ENCODE data around the gene TRUB2. TPM values are rescaled to one million over a fixed set of nuclear protein-coding genes. Genes with fewer than 3 reads are reported as not detected.

TRUB2 gene
- total RNA-seq, 1 experiment from 2014 or later, result 69.8 TPM

DNA sequence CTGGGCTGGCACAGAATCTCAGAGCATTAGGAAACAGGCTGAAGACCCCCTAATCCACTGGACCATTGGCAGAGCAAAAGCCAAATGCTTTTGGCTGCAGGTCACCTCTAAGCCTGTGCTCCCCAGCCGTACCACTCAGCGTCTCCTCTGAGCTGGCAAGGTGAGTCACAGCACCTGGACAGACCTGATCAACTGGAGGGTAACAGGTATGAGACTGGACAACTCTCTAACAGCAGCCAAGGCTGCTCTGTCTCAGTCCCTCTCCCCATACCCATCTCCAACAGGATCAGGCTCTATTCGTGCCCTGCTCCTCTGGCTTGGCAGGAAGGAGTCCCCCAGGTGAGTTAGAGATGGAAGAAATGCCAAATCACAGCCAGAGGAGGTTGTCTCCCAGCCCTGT, 51.1 kb downstream of the TRUB2 start:
- peak; percentile 24 for DNase-seq (ENCODE audit: low spot score)

DNA sequence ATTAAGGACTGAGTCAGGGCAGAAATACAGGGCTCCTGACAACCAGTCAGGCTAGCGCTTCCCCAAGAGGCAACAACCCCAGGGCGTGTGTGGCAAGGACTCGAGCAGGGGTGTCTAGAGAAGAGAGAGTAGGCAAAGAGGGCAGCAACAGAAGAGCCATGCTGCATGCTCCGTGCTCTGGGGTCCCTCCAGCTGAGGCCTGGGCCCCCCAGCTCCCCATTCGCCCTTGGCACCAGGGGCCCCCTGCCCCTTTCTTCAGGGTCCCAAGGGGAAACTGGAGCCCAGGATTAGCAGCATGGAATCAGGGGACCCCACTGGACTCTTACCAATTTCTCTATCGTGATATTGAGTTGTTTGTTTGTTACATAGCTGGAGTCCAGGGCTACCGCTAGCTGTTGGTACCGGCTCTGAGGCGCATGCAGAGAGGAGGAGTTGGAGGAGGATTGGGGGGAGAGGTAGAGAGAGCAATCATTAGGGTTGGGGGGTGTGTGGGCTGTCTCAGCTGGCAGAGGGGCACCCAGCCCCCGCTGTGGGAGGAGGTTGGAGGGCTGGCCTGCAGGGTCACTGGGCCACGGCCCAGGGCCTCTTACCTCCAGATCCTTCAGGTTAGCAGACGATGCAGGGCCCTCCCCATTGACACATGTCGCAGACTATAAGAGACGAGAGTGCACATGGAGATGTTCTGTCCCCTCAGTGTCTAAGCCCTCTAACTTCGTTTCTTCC, 55.2 kb downstream of the TRUB2 start:
- no peak for DNase-seq (ENCODE audit: low spot score)

DNA sequence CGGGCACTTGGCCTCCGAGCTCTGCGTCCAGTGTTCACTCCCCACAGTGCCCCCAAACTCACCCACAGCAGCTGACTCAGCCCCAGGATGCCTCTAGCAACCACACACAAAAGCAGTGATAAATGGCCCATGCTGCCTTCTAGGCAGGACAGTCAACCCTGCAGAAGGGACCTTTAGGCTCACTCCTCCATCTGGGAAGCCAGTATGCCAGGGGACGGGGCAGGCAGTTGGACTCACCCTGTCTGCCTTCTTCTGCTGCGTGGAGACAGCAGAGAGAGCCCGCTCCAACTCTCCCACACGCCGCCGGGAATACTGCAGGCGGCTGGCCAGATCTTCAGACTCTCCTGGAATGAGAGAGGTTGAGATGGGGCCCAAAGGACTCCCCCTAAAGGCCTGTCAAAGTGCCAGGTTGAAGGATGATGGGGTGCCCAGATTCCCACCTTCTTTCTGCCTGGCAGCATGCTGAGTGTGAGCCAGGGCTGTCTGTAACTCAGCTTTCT, 56.8 kb downstream of the TRUB2 start:
- DNase-seq (ENCODE audit: low spot score), result no peak

DNA sequence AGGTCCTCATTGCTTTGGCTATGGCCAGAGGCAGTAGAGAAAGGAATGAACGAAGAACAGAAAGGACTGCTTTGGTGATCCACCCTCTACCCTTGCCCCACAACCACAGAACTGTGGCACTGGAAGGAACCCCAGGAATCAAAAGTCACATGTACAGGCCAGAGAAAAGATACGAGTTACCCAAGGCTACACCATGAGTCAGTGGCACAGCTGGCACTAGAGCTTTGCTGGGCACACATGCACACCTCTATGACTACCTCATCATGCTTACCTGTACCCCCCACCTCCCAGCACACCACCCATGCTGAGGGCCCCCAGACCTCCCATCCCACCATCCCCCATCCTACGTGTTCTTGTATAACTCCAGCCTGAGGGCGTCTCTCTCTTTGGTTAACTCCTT, 59.6 kb downstream of the TRUB2 start:
- DNase-seq (ENCODE audit: low spot score), result no peak

DNA sequence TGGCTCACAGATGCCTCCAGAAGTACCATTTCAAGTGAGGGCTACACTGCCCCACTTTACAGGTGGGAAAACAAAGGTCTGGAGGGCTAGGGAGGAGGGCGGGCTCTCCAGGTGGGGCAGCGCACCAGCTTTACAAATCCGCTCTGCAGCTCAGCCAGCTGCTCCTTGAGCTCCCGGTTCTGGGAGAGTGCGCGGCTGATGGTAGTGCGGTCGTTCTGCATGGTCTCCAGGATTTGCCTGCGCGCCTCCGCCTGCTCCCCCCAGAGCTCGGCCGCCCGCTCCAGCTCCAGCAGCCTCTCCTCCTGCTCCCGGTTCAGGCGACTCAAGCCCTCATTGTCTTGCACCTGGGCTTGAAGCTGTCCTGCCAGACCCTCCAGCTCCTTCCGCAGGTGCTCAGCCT, 61.9 kb downstream of the TRUB2 start:
- no peak for DNase-seq (ENCODE audit: low spot score)

DNA sequence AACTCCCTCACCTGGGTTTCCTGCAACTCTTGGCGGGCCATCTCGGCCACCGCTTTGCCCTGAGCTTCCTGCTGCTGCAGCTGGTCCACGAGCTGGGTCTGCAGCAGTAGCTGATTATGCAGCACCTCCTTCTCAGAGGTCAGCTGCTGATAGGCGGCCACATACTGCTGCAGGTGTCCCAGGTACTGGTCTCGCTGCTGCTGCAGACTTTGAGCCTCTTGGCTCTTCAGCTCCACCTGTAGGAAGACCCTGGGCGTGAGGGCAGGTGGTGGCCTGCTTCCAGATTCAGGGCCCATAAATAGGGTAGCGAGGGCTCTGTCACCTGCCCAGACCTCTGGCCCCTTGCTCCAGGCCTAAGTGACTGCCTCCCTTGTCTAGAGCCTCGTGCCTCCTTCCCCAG, 63.1 kb downstream of the TRUB2 start:
- no peak for DNase-seq (ENCODE audit: low spot score)

DNA sequence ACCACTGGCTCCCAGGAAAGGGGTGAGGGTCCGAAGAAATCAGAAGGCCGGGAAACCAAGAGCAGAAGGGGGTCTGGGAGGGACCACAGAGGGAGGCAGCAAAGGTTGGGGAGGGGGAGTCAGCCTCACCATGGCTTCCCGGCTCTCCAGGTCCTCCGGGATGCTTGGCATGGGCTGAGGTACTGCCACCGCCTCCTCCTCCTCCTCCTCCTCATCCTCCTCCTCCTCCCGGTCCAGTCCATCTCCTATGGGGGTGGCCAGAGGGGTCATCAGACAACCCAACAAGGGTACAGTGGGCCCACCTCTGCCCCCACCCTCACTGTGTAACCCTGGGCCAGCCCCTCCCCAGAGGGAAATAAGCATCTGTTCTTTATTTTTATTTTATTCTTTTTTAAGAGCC, 63.9 kb downstream of the TRUB2 start:
- no peak for DNase-seq (ENCODE audit: low spot score)

DNA sequence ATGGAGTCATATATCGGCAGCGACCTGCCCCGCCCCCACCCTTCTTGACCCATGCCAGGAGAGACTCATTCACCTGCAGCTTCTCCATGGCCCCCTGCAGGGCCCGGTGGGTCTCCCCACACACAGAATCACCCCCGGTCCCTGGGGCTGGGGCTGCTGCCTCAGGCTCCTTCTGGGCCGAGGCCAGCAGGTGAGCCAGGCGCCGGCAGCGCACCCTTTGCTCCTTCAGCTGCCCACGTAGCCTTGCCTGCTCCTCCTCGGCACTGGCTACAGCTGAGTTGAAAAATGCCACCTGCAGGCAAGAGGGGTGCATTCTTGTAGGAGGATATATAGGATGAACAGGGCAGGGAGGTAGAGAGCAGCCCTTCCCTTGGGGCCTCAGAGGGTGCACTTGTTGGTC, 64.3 kb downstream of the TRUB2 start:
- no peak for DNase-seq (ENCODE audit: low spot score)

DNA sequence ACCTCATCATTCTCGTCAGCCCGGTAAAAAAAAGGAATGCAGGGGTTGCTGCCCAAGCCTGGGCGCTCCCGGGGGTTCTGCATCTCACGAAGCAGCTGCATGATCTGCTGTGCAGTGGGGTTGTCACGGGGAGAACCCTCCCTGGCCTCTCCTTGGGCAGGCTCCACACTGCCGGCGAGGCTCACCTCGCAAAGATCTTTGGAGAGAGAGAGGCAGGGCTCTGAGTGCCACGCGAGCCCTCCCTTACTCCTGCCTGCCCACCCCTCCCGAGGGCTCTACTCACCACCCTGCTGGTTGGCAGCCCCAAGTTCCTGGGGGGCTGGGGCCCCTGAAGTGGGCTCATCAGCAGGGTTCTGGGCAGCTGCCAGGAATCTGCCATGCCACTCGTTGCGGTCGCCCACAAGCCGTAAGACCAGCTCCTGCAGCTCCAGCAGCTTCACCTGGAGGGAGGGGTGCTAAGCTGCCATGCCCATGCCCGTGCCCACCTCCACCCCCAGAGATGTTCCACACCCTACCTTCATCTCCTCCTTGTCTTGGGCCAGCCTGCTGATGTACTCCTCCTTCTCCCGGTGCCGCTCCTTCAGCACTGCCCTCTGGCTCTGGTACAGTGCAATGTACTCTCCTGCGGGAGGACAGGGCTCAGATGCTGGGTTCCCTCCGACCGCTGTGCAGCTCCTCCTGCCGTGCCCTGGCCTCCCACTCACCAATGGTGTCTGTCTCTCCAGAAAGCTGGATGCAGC, 65.0 kb downstream of the TRUB2 start:
- DNase-seq (ENCODE audit: low spot score), result no peak

Other genes starting within 250 kb of the TRUB2 start
- 365 and 392 TPM in 2 replicates for gene PTGES2, start 194.7 kb downstream of the TRUB2 start, total RNA-seq (2014; rRNA removed; shearing (Covaris generic))
- gene LCN2, start 173.0 kb downstream of the TRUB2 start, total RNA-seq (2014; rRNA removed; shearing (Covaris generic)), result 221 and 241 TPM in 2 replicates
- gene BBLN, start 162.2 kb downstream of the TRUB2 start, total RNA-seq (2014; rRNA removed; shearing (Covaris generic)), result 439 and 565 TPM in 2 replicates
- 99.1 and 99.9 TPM in 2 replicates for gene CIZ1, start 130.9 kb downstream of the TRUB2 start, total RNA-seq (2014; rRNA removed; shearing (Covaris generic))
- gene DNM1, start 119.1 kb downstream of the TRUB2 start, total RNA-seq (2014; rRNA removed; shearing (Covaris generic)), result 83.8 and 87.7 TPM in 2 replicates
- gene GOLGA2, start 46.4 kb downstream of the TRUB2 start, total RNA-seq (2014; rRNA removed; shearing (Covaris generic)), result 59.0 and 63.4 TPM in 2 replicates
- gene SWI5, start 46.2 kb downstream of the TRUB2 start, total RNA-seq (2014; rRNA removed; shearing (Covaris generic)), result 51.4 and 52.6 TPM in 2 replicates
- gene COQ4, start 392 bp upstream of the TRUB2 start, total RNA-seq (2014; rRNA removed; shearing (Covaris generic)), result 71.3 and 76.1 TPM in 2 replicates
- gene SLC27A4, start 18.1 kb upstream of the TRUB2 start, total RNA-seq (2014; rRNA removed; shearing (Covaris generic)), result 34.9 and 38.2 TPM in 2 replicates
- 95.2 and 102 TPM in 2 replicates for gene URM1, start 48.9 kb upstream of the TRUB2 start, total RNA-seq (2014; rRNA removed; shearing (Covaris generic))
- 0.25 TPM in 1 of 2 replicates, not detected in the other for gene CERCAM, start 98.4 kb upstream of the TRUB2 start, total RNA-seq (2014; rRNA removed; shearing (Covaris generic))
- 34.2 and 36.0 TPM in 2 replicates for gene ODF2, start 133.6 kb upstream of the TRUB2 start, total RNA-seq (2014; rRNA removed; shearing (Covaris generic))
- gene GLE1, start 182.3 kb upstream of the TRUB2 start, total RNA-seq (2014; rRNA removed; shearing (Covaris generic)), result 28.4 and 33.9 TPM in 2 replicates
- 192 and 203 TPM in 2 replicates for gene SPTAN1, start 230.1 kb upstream of the TRUB2 start, total RNA-seq (2014; rRNA removed; shearing (Covaris generic))

All from HT-29 (cell line).